ENCODE data around the gene SPAG9. TPM values are rescaled to one million over a fixed set of nuclear protein-coding genes. Genes with fewer than 3 reads are reported as not detected.

Gene SPAG9
- total RNA-seq, 1 donor from 2014 or later: 77.9 TPM

GRCh38 chr17:51045621-51046020 is 75.0 kb downstream of the SPAG9 start:
- no peak for DNase-seq (ENCODE audit: low spot score)

DNA sequence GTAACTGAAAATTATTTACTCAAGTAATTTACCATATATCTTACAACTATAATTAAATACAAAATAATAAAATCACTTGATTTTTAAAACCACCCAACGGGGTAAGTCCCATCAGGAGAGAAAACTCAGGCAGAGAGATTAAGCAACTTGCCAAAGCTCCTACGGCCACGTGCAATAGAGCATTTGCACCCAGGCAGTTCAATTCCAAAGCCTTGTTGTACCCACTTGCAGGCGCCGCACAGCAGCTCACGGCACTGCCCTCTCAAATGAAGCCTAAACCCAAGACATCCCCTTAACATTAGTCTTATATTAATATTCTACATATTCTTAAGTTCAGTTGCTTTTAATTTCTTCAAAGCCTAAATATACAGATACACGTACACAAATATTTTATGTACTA is 75.7 kb downstream of the SPAG9 start:
- DNase-seq (ENCODE audit: low spot score): no peak

DNA sequence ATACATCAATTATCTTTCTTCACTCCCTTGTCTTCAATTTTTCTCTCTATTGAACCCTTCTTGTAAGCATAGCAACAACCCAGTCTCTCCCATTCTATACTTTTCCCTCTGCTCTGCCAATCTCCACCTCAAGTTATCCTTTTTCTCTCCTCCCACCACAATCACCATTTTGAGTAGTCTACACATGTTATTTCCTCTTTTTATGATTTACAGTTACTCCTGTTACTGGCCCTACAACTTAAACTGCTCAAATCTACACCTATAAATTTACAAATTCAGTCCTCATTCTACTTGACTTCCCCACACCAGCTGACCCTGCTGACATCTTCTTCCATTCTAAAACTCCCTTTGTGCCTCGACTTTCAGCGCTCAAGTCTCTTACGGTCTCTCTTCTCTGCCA is 84.6 kb downstream of the SPAG9 start:
- DNase-seq (ENCODE audit: low spot score): no peak

DNA sequence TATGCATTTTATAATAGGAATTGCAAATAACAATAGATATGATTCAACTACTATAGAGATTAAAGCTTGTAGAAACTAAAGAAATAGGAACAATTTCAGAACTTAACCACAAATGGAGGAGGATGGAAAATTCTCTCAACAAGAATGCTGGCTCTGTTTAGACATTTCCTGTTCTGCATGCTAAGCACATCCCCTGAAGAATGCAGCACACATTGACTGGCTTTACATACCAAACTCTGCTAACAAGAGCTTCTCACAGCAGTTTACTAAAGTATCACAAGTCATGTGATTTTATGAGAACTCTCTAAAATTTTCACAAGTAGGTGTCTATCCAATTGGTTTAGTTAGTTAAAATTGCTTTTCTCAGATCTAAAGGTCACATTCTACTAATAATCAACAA is 85.2 kb downstream of the SPAG9 start:
- no peak for DNase-seq (ENCODE audit: low spot score)

DNA sequence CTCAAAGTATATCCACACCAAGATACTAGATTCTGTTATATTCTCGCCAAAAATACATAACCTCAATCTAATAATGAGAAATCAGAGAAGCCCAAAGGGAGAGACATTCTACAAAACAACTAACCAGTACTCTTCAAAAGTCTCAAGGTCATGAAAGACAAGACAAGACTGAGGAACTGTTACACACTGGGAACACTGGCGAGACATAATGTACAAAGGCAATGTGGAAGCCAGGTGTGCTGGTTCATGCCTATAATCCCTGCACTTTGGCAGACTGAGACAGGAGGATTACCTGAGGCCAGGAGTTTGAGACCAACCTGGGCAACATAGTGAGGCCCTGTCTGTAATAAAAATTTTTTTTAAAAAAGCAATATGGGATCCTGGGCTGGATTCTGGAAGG is 85.9 kb downstream of the SPAG9 start:
- no peak for DNase-seq (ENCODE audit: low spot score)

DNA sequence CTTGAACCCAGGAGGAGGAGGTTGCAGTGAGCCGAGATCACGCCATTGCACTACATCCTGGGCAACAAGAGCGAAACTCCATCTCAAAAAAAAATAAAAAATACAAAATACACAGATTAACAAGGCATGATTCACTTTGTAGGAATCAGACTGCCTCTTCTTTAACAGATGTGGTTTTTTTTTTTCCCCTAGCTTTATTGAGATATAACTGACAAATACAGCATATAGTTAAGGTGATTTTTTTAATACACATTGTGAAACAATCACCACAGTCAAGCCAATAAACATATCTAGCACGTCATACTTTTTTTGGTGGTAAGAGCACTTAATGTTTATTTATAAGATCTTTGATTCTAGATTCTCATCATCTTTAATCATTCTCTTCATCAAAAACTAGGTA is 87.8 kb downstream of the SPAG9 start:
- no peak for DNase-seq (ENCODE audit: low spot score)

DNA sequence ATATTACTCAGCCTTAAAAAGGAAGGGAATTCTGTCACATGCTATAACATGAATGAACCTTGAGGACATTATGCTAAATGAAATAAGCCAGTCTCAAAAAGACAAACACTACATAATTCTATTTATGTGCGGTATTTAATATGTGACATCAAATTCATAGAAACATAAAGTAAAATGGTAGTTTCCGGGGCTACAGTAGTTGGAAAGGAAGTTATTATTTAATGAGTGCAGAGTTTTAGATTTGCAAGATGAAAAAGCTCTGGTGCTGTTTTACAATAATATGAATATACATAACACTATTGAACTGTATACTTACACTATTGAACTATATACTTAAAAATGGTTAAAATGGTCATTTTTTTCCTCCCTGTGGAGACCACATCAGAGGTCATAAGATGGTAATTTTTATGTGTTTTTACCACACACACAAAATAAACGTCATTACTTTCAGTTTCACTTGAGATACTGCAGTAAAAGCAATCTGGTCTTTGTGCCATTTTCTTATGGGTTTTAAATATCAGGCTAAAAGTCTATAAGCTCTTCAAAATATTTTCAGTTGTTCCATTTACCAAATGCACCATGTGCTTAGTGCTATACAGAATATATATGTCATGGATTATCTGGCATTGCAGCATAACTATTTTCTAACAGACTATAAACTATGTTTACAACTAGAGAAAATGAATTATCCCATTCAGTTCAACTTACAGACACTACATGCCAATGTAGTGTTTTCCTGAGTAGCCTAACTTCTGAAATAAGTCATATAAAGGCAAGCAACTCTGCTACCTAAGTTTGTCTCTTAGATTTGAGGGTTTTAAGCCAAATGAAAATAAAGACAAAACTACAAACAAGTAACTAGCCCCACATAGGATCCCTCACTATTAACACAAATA is 90.9 kb downstream of the SPAG9 start:
- DNase-seq (ENCODE audit: low spot score): no peak

DNA sequence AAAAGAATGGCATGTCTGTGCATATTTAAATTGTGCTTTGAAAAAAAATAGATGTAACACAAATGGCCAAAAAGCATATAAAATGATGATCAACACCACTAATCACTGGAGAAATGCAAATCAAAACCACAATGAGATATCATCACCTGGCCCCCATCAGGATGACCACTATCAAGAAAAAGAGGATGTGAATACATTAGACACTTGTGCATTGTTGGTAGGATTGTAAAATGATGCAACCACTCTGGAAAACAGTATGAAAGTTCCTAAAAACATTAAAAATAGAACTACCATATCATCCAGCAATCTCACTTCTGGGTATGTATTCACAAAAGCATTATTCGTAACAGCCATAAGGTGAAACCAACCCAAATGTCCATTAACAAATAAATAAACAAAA is 91.5 kb downstream of the SPAG9 start:
- no peak for DNase-seq (ENCODE audit: low spot score)

DNA sequence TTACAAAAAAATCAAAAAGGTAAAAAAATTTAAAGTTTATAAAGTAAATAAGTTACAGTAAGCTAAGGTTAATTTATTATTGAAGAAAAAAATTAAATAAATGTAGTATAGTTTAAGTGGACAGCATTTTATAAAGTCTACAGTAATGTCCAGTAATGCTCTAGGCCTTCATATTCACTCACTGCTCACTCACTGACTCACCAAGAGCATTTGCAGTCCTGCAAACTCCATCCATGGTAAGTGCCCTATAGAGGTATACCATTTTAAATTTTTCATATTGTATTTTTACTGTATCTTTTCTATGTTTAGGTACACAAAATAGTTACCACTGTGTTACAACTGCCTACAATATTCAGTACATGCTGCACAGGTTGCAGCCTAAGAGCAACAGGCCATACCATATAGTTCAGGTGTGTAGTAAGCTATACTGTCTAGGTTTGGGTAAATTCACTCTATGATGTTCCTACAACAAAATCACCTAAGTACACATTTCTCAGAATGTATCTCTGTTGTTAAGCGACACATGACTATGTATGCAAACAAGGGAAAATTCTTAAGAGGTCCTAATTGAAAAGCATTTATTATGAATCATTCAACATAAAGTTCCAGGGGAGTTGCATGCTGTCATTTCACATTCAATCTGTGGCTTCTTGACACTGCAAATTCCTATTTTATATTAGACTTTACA is 92.3 kb downstream of the SPAG9 start:
- DNase-seq (ENCODE audit: low spot score): no peak

GRCh38 chr17:51018541-51018940 is 102.1 kb downstream of the SPAG9 start:
- no peak for DNase-seq (ENCODE audit: low spot score)

- DNase-seq (ENCODE audit: low spot score): no peak
Measured at GRCh38 chr17:51017270-51017669, 103.4 kb downstream of the SPAG9 start.

GRCh38 chr17:51016099-51016498 is 104.6 kb downstream of the SPAG9 start:
- DNase-seq (ENCODE audit: low spot score): no peak

- DNase-seq (ENCODE audit: low spot score): no peak
Measured at GRCh38 chr17:51015145-51015558, 105.5 kb downstream of the SPAG9 start.

GRCh38 chr17:51014129-51014528 is 106.5 kb downstream of the SPAG9 start:
- DNase-seq (ENCODE audit: low spot score): no peak

GRCh38 chr17:51013322-51013721 is 107.3 kb downstream of the SPAG9 start:
- DNase-seq (ENCODE audit: low spot score): no peak

DNA sequence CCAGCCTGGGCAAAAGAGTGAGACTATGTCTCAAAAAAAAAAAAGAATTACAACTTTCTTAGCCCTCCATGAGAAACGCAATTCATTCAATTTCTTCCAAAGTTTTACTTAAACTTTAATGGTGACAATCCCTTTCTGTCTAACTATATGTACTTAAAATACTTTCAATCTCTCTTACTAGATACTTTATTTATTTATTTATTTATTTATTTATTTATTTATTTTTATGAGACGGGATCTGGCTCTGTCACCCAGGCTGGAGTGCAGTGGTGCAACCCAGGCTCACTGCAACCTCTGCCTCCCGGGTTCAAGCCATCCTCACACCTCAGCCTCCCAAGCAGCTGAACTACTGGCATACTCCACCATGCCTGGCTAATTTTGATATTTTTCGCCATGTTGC is 108.1 kb downstream of the SPAG9 start:
- no peak for DNase-seq (ENCODE audit: low spot score)

GRCh38 chr17:51010173-51010675 is 110.4 kb downstream of the SPAG9 start:
- DNase-seq (ENCODE audit: low spot score): no peak

DNA sequence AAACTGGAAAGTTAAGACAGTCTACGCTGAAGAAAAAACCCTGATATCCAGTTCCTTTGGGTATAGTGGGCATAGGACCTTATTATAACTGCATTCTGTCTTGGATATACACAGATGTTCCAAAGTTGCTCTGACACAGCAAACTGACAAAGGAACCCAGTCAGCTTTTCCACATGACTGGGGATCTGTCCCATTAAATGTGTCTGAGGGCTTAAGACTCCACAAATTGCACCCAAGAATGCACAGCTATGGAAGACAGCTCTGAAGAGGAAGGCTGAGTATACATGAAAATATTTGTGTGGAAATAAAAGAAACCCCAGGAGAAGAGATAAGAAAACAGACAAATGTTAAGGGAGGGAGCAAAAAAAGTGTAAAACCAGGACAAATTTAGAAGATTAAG is 114.1 kb downstream of the SPAG9 start:
- DNase-seq (ENCODE audit: low spot score): no peak

DNA sequence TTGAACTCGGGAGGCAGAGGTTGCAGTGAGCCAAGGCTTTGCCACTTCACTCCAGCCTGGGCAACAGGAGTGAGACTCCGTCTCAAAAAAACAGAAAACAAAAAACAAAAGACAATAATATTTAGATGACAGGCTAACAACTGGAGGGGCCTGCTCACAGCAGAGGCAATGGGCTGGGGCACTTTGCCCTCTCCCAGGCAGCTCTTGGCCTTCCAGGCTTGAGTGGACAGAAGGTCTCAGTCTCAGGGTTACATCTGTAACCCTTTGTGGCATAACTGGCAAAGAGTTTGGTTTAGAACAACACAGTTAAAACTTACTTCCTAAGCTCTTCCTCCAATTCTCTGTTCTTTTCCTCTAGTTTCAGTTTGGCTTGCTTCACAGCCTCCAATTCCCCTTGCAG is 114.9 kb downstream of the SPAG9 start:
- no peak for DNase-seq (ENCODE audit: low spot score)

DNA sequence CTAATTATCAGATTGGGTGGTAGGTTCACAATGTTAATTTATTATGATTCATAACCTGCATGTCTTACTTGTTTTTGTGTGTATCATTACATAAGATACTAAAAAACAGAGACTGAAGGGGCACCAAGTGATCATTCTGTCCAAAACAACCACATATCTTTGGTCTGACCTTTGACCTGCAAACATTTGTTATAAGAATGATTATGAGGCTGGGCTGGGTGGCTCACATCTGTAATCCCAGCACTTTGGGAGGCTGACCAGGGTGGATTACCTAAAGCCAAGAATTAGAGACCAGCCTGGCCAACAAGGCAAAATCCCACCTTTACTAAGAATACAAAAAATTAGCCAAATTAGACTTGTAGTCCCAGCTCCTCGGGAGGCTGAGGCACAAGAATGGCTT is 116.4 kb downstream of the SPAG9 start:
- DNase-seq (ENCODE audit: low spot score): no peak

- DNase-seq (ENCODE audit: low spot score): no peak
Measured at GRCh38 chr17:51000835-51001638, 119.6 kb downstream of the SPAG9 start.

GRCh38 chr17:50995668-50996067 is 125.0 kb downstream of the SPAG9 start:
- no peak for DNase-seq (ENCODE audit: low spot score)

All from mucosa of gallbladder (tissue), 1 donor.